Brain pericyte (primary cell): Measurements from ENCODE around the gene IDH3A.

Experiments
- DNase-seq: peaks from one replicate; pipeline ENCODE4 v3.0.0-alpha.2; 2012; ENCODE audit warnings: low read depth, low spot score

IDH3A gene

GRCh38 chr15:78164010-78164409 is 14.8 kb downstream of the IDH3A start:
- DNase-seq: no peak

GRCh38 chr15:78167227-78167888 is 18.2 kb downstream of the IDH3A start:
- DNase-seq: no peak

- DNase-seq: no peak
These were observed 19.4 kb downstream of the IDH3A start for GRCh38 chr15:78168608-78169007.

- no peak for DNase-seq
These were observed 21.9 kb downstream of the IDH3A start for GRCh38 chr15:78170848-78171773.

GRCh38 chr15:78171864-78172472 is 22.8 kb downstream of the IDH3A start:
- no peak for DNase-seq

GRCh38 chr15:78174401-78174800 is 25.2 kb downstream of the IDH3A start:
- DNase-seq: no peak

GRCh38 chr15:78175330-78175729 is 26.2 kb downstream of the IDH3A start:
- DNase-seq: no peak

- DNase-seq: no peak
These were observed 28.3 kb downstream of the IDH3A start for GRCh38 chr15:78177447-78177873.

- DNase-seq: no peak
These were observed 28.9 kb downstream of the IDH3A start for GRCh38 chr15:78178064-78178463.

GRCh38 chr15:78179286-78179840 is 30.2 kb downstream of the IDH3A start:
- no peak for DNase-seq

- DNase-seq: no peak
These were observed 30.7 kb downstream of the IDH3A start for GRCh38 chr15:78179906-78180305.

GRCh38 chr15:78182336-78182700 is 33.2 kb downstream of the IDH3A start:
- DNase-seq: no peak

GRCh38 chr15:78182821-78183220 is 33.7 kb downstream of the IDH3A start:
- DNase-seq: no peak

- no peak for DNase-seq
These were observed 43.8 kb downstream of the IDH3A start for GRCh38 chr15:78192826-78193594.

- DNase-seq: no peak
These were observed 44.8 kb downstream of the IDH3A start for GRCh38 chr15:78193731-78194567.

GRCh38 chr15:78194568-78194925 is 45.4 kb downstream of the IDH3A start:
- no peak for DNase-seq

GRCh38 chr15:78195735-78196201 is 46.6 kb downstream of the IDH3A start:
- no peak for DNase-seq

- no peak for DNase-seq
These were observed 48.5 kb downstream of the IDH3A start for GRCh38 chr15:78197632-78198031.

GRCh38 chr15:78200276-78200930 is 51.2 kb downstream of the IDH3A start:
- DNase-seq: no peak
